Keratinocyte (primary cell): ENCODE results near the gene KRT5. TPM values are rescaled to one million over a fixed set of nuclear protein-coding genes. Genes with fewer than 3 reads are reported as not detected.
A peak's percentile ranks its signal among the peaks of the same experiment; 100 is the strongest.

Experiments used
- DNase-seq: peaks from one replicate; pipeline ENCODE4 v3.0.0-alpha.2; 2011; ENCODE audit warnings: low read depth, missing footprints, low spot score
- FAIRE-seq: peaks from 2 replicates; lab custom pipeline; 2011; peaks lifted over from hg19 to GRCh38; lab: Jason Lieb, UNC
- H2AFZ ChIP-seq: 2 replicates; pipeline ENCODE4 v1.6.0; 2012; ENCODE audit warnings: low read length, control low read depth, inconsistent platforms; ENCODE audit not compliant: control insufficient read depth
- H3K27ac ChIP-seq: 2 replicates; pipeline ENCODE4 v1.5.1; 2011; ENCODE audit warnings: low read length; ENCODE audit not compliant: control insufficient read depth, insufficient read depth
- H3K27me3 ChIP-seq: 3 replicates; pipeline ENCODE4 v1.6.0; 2011; ENCODE audit warnings: low read length; ENCODE audit not compliant: control insufficient read depth, insufficient read depth; ENCODE audit errors: extremely low read depth
- H3K36me3 ChIP-seq, 2 experiments: 2 replicates in 1 of 2; 3 replicates in 1 of 2; pipeline ENCODE4 v1.5.1; 2011; ENCODE audit warnings: low read length in 2 of 2, mild to moderate bottlenecking in 1 of 2; ENCODE audit not compliant: control insufficient read depth in 2 of 2, insufficient read depth in 2 of 2; ENCODE audit errors: extremely low read depth in 1 of 2
- H3K4me1 ChIP-seq: 3 replicates; pipeline ENCODE4 v1.5.1; 2011; ENCODE audit warnings: low read length; ENCODE audit not compliant: control insufficient read depth, insufficient read depth; ENCODE audit errors: extremely low read depth
- H3K4me2 ChIP-seq: 3 replicates; pipeline ENCODE4 v1.6.0; 2011; ENCODE audit warnings: low read depth, low read length; ENCODE audit not compliant: control insufficient read depth, insufficient read depth; ENCODE audit errors: extremely low read depth
- H3K4me3 ChIP-seq, 3 experiments: fragments of 200-600 bp in 1 of 3; sonication (generic) in 1 of 3; 2 replicates in 2 of 3; 3 replicates in 1 of 3; pipeline ENCODE4 v1.5.1; 2011 to 2016; ENCODE audit warnings: low read length in 3 of 3, mild to moderate bottlenecking in 3 of 3, control low read depth in 2 of 3, inconsistent platforms in 1 of 3, low read depth in 1 of 3, mixed read lengths in 1 of 3, mixed run types in 1 of 3, moderate library complexity in 1 of 3; ENCODE audit not compliant: control insufficient read depth in 2 of 3, insufficient read depth in 2 of 3; ENCODE audit errors: extremely low read depth in 1 of 3
- H3K79me2 ChIP-seq: 2 replicates; pipeline ENCODE4 v1.6.0; 2012; ENCODE audit warnings: low read length; ENCODE audit not compliant: control insufficient read depth, insufficient read depth
- H3K9ac ChIP-seq: 3 replicates; pipeline ENCODE4 v1.6.0; 2011; ENCODE audit warnings: low read length; ENCODE audit not compliant: control insufficient read depth, insufficient read depth; ENCODE audit errors: extremely low read depth
- H3K9me1 ChIP-seq: 3 replicates; pipeline ENCODE4 v1.6.0; 2011; ENCODE audit warnings: low read length; ENCODE audit not compliant: control insufficient read depth, insufficient read depth; ENCODE audit errors: extremely low read depth
- H3K9me3 ChIP-seq: 2 replicates; pipeline ENCODE4 v1.5.1; 2012; ENCODE audit warnings: low read depth, low read length; ENCODE audit not compliant: control insufficient read depth
- H4K20me1 ChIP-seq: 3 replicates; pipeline ENCODE4 v1.6.0; 2011; ENCODE audit warnings: low read length; ENCODE audit not compliant: control insufficient read depth, insufficient read depth; ENCODE audit errors: extremely low read depth
- CTCF ChIP-seq, 3 experiments: IDR thresholded peaks in 1 of 3; conservative IDR thresholded peaks in 1 of 3; optimal IDR thresholded peaks in 1 of 3; 2 replicates in 2 of 3; 3 replicates in 1 of 3; pipeline versions ENCODE3 to v1.5.1; 2011; ENCODE audit warnings: low read length in 3 of 3, mild to moderate bottlenecking in 3 of 3, moderate library complexity in 2 of 3, control low read depth in 1 of 3, inconsistent platforms in 1 of 3; ENCODE audit not compliant: insufficient read depth in 2 of 3; ENCODE audit errors: extremely low read depth in 1 of 3
- EZH2 ChIP-seq: IDR thresholded peaks from one replicate; pipeline ENCODE4 v1.6.1; 2012; ENCODE audit warnings: inconsistent platforms, mild to moderate bottlenecking, low read length, moderate library complexity
- dilution Hi-C: fragments of 300-500 bp; cut with MboI; formaldehyde crosslinking; loops from one replicate; pipeline ENCODE4 v1.7.0; 2020; ENCODE audit warnings: low sequenced_read_pairs; ENCODE audit not compliant: extremely low pct_ligation_motif_present
- polyA plus RNA-seq, 5 experiments: library from polyadenylated mRNA; depleted of rRNA in 3 of 5; stranded (reverse) in 3 of 5; stranded (forward) in 1 of 5; unstranded in 1 of 5; fragments of >200 nt; gene quantifications; 1 replicate in 1 of 5; 2 replicates in 3 of 5; 3 replicates in 1 of 5; pipeline versions ENCODE4 v1.2.1 to v1.2.3, GENCODE V29; 2011 to 2012; ENCODE audit warnings: missing spikeins in 2 of 5, low read depth in 1 of 5, low replicate concordance in 1 of 5

KRT5 gene
- polyA plus RNA-seq, 1 donor (not counting 4 experiments of a cell fraction or from before 2014, with no cell fraction given), result 15,814 TPM

DNA sequence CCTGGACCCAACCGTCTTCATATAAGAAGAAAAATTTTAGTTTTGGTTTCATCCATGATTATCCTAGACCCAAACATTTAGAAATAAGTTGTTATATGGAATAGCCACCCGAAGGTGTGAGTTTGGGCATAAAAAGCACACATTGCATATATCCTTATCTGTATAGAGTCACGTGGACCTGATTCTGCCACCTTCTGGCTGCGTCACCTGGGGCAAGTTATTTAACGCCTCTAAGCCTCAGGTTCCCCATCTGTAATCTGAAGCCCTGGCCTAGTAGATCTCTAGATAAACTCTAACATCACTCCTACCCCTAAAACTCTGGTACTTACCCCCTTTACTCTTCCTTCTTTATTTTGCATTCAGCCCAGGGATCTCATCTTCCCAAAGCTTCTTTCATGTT is 14.3 kb upstream of the KRT5 start:
- FAIRE-seq (no peak), DNase-seq (no peak)
- Histone ChIP-seq H3K4me3 (no peak overlapping the region), H3K4me1 (peaks cover 18% of the 10 kb centered on the region), H3K79me2 (no peaks in the 10 kb centered on the region), H3K9ac (no peak overlapping the region), H2AFZ (no peak overlapping the region), H3K36me3 (no peaks in the 10 kb centered on the region), H3K9me1 (no peaks in the 10 kb centered on the region), H3K4me2 (no peak overlapping the region), H3K27ac (no peak overlapping the region), H3K9me3 (no peaks in the 10 kb centered on the region), H4K20me1 (no peaks in the 10 kb centered on the region), H3K27me3 (no peaks in the 10 kb centered on the region)
- dilution Hi-C loops, result no loop called here
- no peak for TF ChIP-seq EZH2
- TF ChIP-seq CTCF (optimal IDR thresholded peaks at IDR 0.05 in 1 of 3, IDR thresholded peaks at IDR 0.05 in 1 of 3, conservative IDR thresholded peaks at IDR 0.05 in 1 of 3; ENCODE audit: extremely low read depth in 1 of 3, insufficient read depth in 2 of 3, low read length in 3 of 3), result peak in 1 of 3 experiments; percentile 35

- H3K27me3 ChIP-seq, result no peaks in the 10 kb centered on the region
- H3K4me1 ChIP-seq, result peaks cover 12% of the 10 kb centered on the region
- H3K4me2 ChIP-seq, result no peak overlapping the region
- H3K4me3 ChIP-seq, result no peak overlapping the region
- H3K27ac ChIP-seq, result no peak overlapping the region
- no peaks in the 10 kb centered on the region for H3K36me3 ChIP-seq
- H2AFZ ChIP-seq, result no peak overlapping the region
- dilution Hi-C loops, result no loop called here
- H3K9me3 ChIP-seq, result no peaks in the 10 kb centered on the region
- H3K9me1 ChIP-seq, result no peaks in the 10 kb centered on the region
- no peaks in the 10 kb centered on the region for H3K79me2 ChIP-seq
- FAIRE-seq (no peak), DNase-seq (no peak)
- H3K9ac ChIP-seq, result no peak overlapping the region
- no peaks in the 10 kb centered on the region for H4K20me1 ChIP-seq
- no peak for TF ChIP-seq CTCF (optimal IDR thresholded peaks at IDR 0.05 in 1 of 3, IDR thresholded peaks at IDR 0.05 in 1 of 3, conservative IDR thresholded peaks at IDR 0.05 in 1 of 3; ENCODE audit: extremely low read depth in 1 of 3, insufficient read depth in 2 of 3, low read length in 3 of 3)
- no peak for TF ChIP-seq EZH2
These were observed 13.7 kb upstream of the KRT5 start for GRCh38 chr12:52533686-52534470.
